Panc1 (cell line): ENCODE results near the gene DHRS4.

Experiments used
- POLR2AphosphoS5 ChIP-seq: IDR thresholded peaks from 2 replicates; pipeline ENCODE4 v1.6.1; 2012; ENCODE audit warnings: mild to moderate bottlenecking, low read depth, low read length, moderate library complexity
- REST ChIP-seq, 2 experiments: IDR thresholded peaks; 2 replicates each; pipeline ENCODE4 v1.6.1; 2011 to 2012; ENCODE audit warnings: low read depth in 2 of 2, control low read depth in 1 of 2, low read length in 1 of 2, mild to moderate bottlenecking in 1 of 2, moderate library complexity in 1 of 2; ENCODE audit not compliant: insufficient read depth in 1 of 2
- TF ChIP-seq, protein P1 (sequence below): fragments of 450-650 bp; IDR thresholded peaks from 2 replicates; pipeline ENCODE4 v1.5.1; 2017; ENCODE audit warnings: mild to moderate bottlenecking

DNA sequence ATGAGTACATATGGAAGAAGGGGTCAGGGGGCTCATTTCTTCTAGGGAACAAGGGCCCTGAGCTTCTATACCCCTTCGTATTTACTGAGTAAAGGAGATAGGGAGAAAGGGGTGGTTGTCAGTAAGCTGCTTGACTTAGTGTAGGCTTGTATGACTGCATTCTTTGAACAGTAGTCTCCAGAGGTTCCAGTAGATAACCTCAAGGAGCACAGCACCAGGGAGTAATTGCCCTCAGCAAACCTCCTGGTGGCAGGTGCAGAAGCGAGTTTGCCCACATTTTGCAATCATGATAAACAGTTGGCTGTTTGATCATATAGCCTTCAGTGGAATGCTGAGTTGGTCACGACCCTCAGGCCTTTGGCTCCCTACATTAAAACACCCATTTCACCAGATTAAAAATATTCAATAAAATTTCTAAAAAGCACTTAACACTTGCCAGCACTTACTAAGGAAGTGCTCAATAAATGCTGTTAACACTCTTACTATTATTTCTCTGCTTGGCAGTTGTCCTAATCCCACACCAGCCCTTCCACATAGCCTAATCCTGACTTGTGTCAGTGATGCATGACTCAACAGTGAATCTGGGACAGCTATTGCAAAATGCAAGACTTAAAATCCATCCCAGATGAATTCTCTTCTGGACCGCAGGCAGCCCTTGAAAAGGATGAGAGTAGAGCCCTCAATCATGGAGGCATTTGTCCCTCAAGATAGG is 31.5 kb downstream of the DHRS4 start:
- TF ChIP-seq, protein P1, sequence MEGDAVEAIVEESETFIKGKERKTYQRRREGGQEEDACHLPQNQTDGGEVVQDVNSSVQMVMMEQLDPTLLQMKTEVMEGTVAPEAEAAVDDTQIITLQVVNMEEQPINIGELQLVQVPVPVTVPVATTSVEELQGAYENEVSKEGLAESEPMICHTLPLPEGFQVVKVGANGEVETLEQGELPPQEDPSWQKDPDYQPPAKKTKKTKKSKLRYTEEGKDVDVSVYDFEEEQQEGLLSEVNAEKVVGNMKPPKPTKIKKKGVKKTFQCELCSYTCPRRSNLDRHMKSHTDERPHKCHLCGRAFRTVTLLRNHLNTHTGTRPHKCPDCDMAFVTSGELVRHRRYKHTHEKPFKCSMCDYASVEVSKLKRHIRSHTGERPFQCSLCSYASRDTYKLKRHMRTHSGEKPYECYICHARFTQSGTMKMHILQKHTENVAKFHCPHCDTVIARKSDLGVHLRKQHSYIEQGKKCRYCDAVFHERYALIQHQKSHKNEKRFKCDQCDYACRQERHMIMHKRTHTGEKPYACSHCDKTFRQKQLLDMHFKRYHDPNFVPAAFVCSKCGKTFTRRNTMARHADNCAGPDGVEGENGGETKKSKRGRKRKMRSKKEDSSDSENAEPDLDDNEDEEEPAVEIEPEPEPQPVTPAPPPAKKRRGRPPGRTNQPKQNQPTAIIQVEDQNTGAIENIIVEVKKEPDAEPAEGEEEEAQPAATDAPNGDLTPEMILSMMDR, result no peak
- TF ChIP-seq REST (IDR thresholded peaks at IDR 0.05; ENCODE audit: insufficient read depth in 1 of 2, low read depth in 2 of 2, low read length in 1 of 2), result no peak
- no peak for TF ChIP-seq POLR2AphosphoS5
